B cell (primary cell): ENCODE data around the gene HMCN1. TPM values are rescaled to one million over a fixed set of nuclear protein-coding genes. Genes with fewer than 3 reads are reported as not detected.
"Not testable (repeated sequence)": the region's sequence is repeated elsewhere in the genome, so short reads cannot be mapped to it uniquely, and the experiment has no call there.

Experiments
- ATAC-seq: fragments of 200-7000 bp; cut with Tn5 transposase; one replicate; pipeline ENCODE4 v1.10.0; 2021; ENCODE audit warnings: low read depth, mild to moderate bottlenecking, moderate number of reproducible peaks, moderate library complexity
- CTCF ChIA-PET: fragments of 350-600 bp; sonication (Branson Sonifier 250); formaldehyde crosslinking; loops from one replicate; lab custom pipeline; 2021; ENCODE audit warnings: antibody characterized with exemption, inconsistent platforms; lab: Charles Lee
- POLR2A ChIA-PET: fragments of 350-600 bp; sonication (Branson Sonifier 250); formaldehyde crosslinking; loops from one replicate; lab custom pipeline; 2021; ENCODE audit warnings: antibody characterized with exemption; lab: Charles Lee
- DNase-seq: peaks from one replicate; pipeline ENCODE4 v3.0.0; 2013
- H2AFZ ChIP-seq: 2 replicates; pipeline ENCODE4 v1.6.1; 2012; ENCODE audit warnings: mild to moderate bottlenecking, low read depth, low read length; ENCODE audit not compliant: insufficient read depth, poor library complexity, severe bottlenecking
- H3K27ac ChIP-seq, 2 donors: 1 replicate in 1 of 2; 2 replicates in 1 of 2; pipeline ENCODE4 v1.5.1; 2012 to 2013; ENCODE audit warnings: low read length in 2 of 2, mild to moderate bottlenecking in 2 of 2, moderate library complexity in 1 of 2
- H3K27me3 ChIP-seq, 4 experiments: fragments of 200-600 bp in 1 of 4; sonication (generic) in 1 of 4; replicated peaks in 1 of 4; 1 replicate in 2 of 4; 2 replicates in 2 of 4; pipeline versions ENCODE4 v1.6.1 to v1.7.0; 2013 to 2016; ENCODE audit warnings: low read length in 3 of 4, mild to moderate bottlenecking in 2 of 4, mixed read lengths in 1 of 4, moderate library complexity in 1 of 4; ENCODE audit not compliant: insufficient read depth in 4 of 4, control insufficient read depth in 3 of 4; ENCODE audit errors: control extremely low read depth in 1 of 4
- H3K36me3 ChIP-seq, 2 experiments: replicated peaks in 1 of 2; 1 replicate in 1 of 2; 2 replicates in 1 of 2; pipeline versions ENCODE4 v1.6.1 to v1.7.1; 2013; ENCODE audit warnings: low read length in 1 of 2; ENCODE audit not compliant: insufficient read depth in 2 of 2, control insufficient read depth in 1 of 2; ENCODE audit errors: control extremely low read depth in 1 of 2, extremely low read depth in 1 of 2
- H3K4me1 ChIP-seq, 2 donors: fragments of 200-600 bp in 1 of 2; sonication (generic) in 1 of 2; 1 replicate in 1 of 2; 2 replicates in 1 of 2; pipeline versions ENCODE4 v1.5.1 to v1.6.1; 2013 to 2017; ENCODE audit warnings: low read length in 2 of 2; ENCODE audit not compliant: control insufficient read depth in 2 of 2, insufficient read depth in 2 of 2
- H3K4me2 ChIP-seq: replicated peaks from 2 replicates; pipeline ENCODE3; 2012; ENCODE audit warnings: mild to moderate bottlenecking, low read depth, low read length; ENCODE audit not compliant: poor library complexity, severe bottlenecking
- H3K4me3 ChIP-seq, 5 experiments: fragments of 200-600 bp in 1 of 5; sonication (generic) in 1 of 5; 1 replicate in 3 of 5; 2 replicates in 2 of 5; pipeline versions ENCODE4 v1.5.1 to v1.7.0; 2011 to 2016; ENCODE audit warnings: low read length in 4 of 5, mild to moderate bottlenecking in 4 of 5, low read depth in 2 of 5, control low read depth in 1 of 5, moderate library complexity in 1 of 5; ENCODE audit not compliant: insufficient read depth in 1 of 5; ENCODE audit errors: control extremely low read depth in 1 of 5, extremely low read depth in 1 of 5
- H3K79me2 ChIP-seq: fragments of 200-600 bp; sonication (generic); one replicate; pipeline ENCODE4 v1.6.0; 2016; ENCODE audit warnings: low read length; ENCODE audit not compliant: control insufficient read depth, insufficient read depth
- H3K9ac ChIP-seq: fragments of 200-600 bp; sonication (generic); 2 replicates; pipeline ENCODE4 v1.6.1; 2017; ENCODE audit warnings: mild to moderate bottlenecking, low read length, moderate library complexity
- H3K9me3 ChIP-seq, 3 donors: one replicate each; pipeline versions ENCODE4 v1.6.1 to v1.7.1; 2013; ENCODE audit warnings: low read length in 2 of 3; ENCODE audit not compliant: control insufficient read depth in 2 of 3, insufficient read depth in 1 of 3; ENCODE audit errors: control extremely low read depth in 1 of 3
- H4K20me1 ChIP-seq: 2 replicates; pipeline ENCODE4 v1.6.0; 2012; ENCODE audit warnings: mild to moderate bottlenecking, low read length; ENCODE audit not compliant: insufficient read depth, control insufficient read depth, poor library complexity, severe bottlenecking
- H3K27ac Mint-ChIP-seq: one replicate; pipeline ENCODE4 v1.8.0; 2021; ENCODE audit warnings: mixed read lengths
- H3K27me3 Mint-ChIP-seq: one replicate; pipeline ENCODE4 v1.8.0; 2021; ENCODE audit warnings: mixed read lengths
- H3K4me1 Mint-ChIP-seq: one replicate; pipeline ENCODE4 v1.8.0; 2021; ENCODE audit warnings: mixed read lengths
- H3K4me3 Mint-ChIP-seq: one replicate; pipeline ENCODE4 v1.8.0; 2021; ENCODE audit warnings: mixed read lengths
- H3K9me3 Mint-ChIP-seq: one replicate; pipeline ENCODE4 v1.8.0; 2022; ENCODE audit warnings: mixed read lengths; ENCODE audit not compliant: insufficient read depth
- CTCF ChIP-seq: fragments of 200-600 bp; IDR thresholded peaks from one replicate; pipeline ENCODE4 v1.8.0; 2022; ENCODE audit warnings: antibody characterized with exemption, mild to moderate bottlenecking
- EZH2 ChIP-seq: IDR thresholded peaks from 2 replicates; pipeline ENCODE4 v1.6.1; 2012; ENCODE audit warnings: borderline replicate concordance, low read depth, mild to moderate bottlenecking, moderate library complexity, low read length; ENCODE audit not compliant: insufficient read depth, poor library complexity, severe bottlenecking
- WGBS: methylation state at CpG from one replicate; pipeline ENCODE4 v1.1.5; 2013; ENCODE audit warnings: missing lambda C conversion rate; ENCODE audit not compliant: insufficient coverage; 5-methylcytosine and 5-hydroxymethylcytosine counted together
- intact Hi-C: fragments of 100-400 bp; cut with micrococcal nuclease; formaldehyde crosslinking; loops from one replicate; pipeline ENCODE4 v1.10.0; 2022
- polyA plus RNA-seq: library from polyadenylated mRNA; depleted of rRNA; stranded (reverse); fragments of >200 nt; gene quantifications from 2 replicates; pipeline ENCODE4 v1.2.3, GENCODE V29; 2012
- total RNA-seq, 2 donors: library from RNA; stranded (reverse); fragments of 120-200 nt in 1 of 2; gene quantifications; 1 replicate in 1 of 2; 2 replicates in 1 of 2; pipeline versions ENCODE4 v1.2.3 to v1.2.4, GENCODE V29; 2013 to 2022

HMCN1 gene
- total and polyA plus RNA-seq, 2 donors (not counting 1 experiment from before 2014, with no cell fraction given) = not detected

GRCh38 chr1:186208405-186209129 is 474.4 kb downstream of the HMCN1 start:
- Histone ChIP-seq H3K4me1 (no peaks in the 10 kb centered on the region), H3K4me2 (no peak overlapping the region), H3K36me3 (no peaks in the 10 kb centered on the region), H3K27me3 (peaks cover 0 to 3% (median 0%) of the 10 kb centered on the region in 4 experiments), H3K79me2 (no peaks in the 10 kb centered on the region), H3K9me3 (no peaks in the 10 kb centered on the region), H3K27ac (no peak overlapping the region), H3K9ac (no peak overlapping the region), H3K4me3 (no peak overlapping the region), H2AFZ (no peak overlapping the region), H4K20me1 (no peaks in the 10 kb centered on the region)
- no peak overlapping the region for H3K27ac Mint-ChIP-seq
- ChIA-PET CTCF (no interaction called here), POLR2A (no interaction called here)
- H3K9me3 Mint-ChIP-seq = no peaks in the 10 kb centered on the region
- no peak for TF ChIP-seq CTCF
- no peak for TF ChIP-seq EZH2
- H3K4me3 Mint-ChIP-seq = no peak overlapping the region
- intact Hi-C loops = no loop called here
- H3K27me3 Mint-ChIP-seq = peaks cover 7% of the 10 kb centered on the region
- DNase-seq = no peak
- WGBS = 67% methylated on average over 1 of the region's 4 CpGs
- no peaks in the 10 kb centered on the region for H3K4me1 Mint-ChIP-seq
- ATAC-seq = no peak

GRCh38 chr1:186210258-186210657 is 476.1 kb downstream of the HMCN1 start:
- ChIA-PET POLR2A (no interaction called here), CTCF (interaction anchor here (1.3 kb wide), 1 partner anchor 397 kb away, joined by 6 read pairs; no protein-coding TSS in a partner anchor)
- H3K27ac ChIP-seq = no peak overlapping the region
- no peak for ATAC-seq
- no peak overlapping the region for H3K4me2 ChIP-seq
- Mint-ChIP-seq H3K4me3 (no peak overlapping the region), H3K27ac (no peak overlapping the region), H3K4me1 (no peaks in the 10 kb centered on the region), H3K9me3 (no peaks in the 10 kb centered on the region), H3K27me3 (peaks cover 10% of the 10 kb centered on the region)
- 100% methylated on average over 4 of the region's 10 CpGs for WGBS
- intact Hi-C loops = loop anchor here (10.0 kb wide), 1 partner anchor 1405 kb away; no protein-coding TSS in a partner anchor
- peaks cover 0 to 3% (median 0%) of the 10 kb centered on the region in 4 experiments for H3K27me3 ChIP-seq
- no peaks in the 10 kb centered on the region for H3K9me3 ChIP-seq
- no peak overlapping the region for H3K4me3 ChIP-seq
- no peak overlapping the region for H3K9ac ChIP-seq
- no peaks in the 10 kb centered on the region for H3K79me2 ChIP-seq
- no peaks in the 10 kb centered on the region for H3K36me3 ChIP-seq
- no peaks in the 10 kb centered on the region for H3K4me1 ChIP-seq
- no peak for DNase-seq
- no peak overlapping the region for H2AFZ ChIP-seq
- no peak for TF ChIP-seq CTCF
- no peak for TF ChIP-seq EZH2
- H4K20me1 ChIP-seq = no peaks in the 10 kb centered on the region

GRCh38 chr1:186211583-186211982 is 477.4 kb downstream of the HMCN1 start:
- ATAC-seq, H3K4me3 ChIP-seq, H3K27me3 ChIP-seq, H3K9me3 Mint-ChIP-seq, H2AFZ ChIP-seq, H3K27me3 Mint-ChIP-seq, H3K36me3 ChIP-seq, DNase-seq, H3K9ac ChIP-seq, H3K27ac ChIP-seq, H3K4me3 Mint-ChIP-seq, H4K20me1 ChIP-seq, H3K4me1 ChIP-seq, H3K79me2 ChIP-seq, H3K9me3 ChIP-seq, H3K4me2 ChIP-seq, POLR2A ChIA-PET, H3K4me1 Mint-ChIP-seq, H3K27ac Mint-ChIP-seq: not testable (repeated sequence)
- intact Hi-C loops = loop anchor here (10.0 kb wide), 1 partner anchor 1407 kb away; no protein-coding TSS in a partner anchor
- CTCF ChIA-PET = interaction anchor here (1.1 kb wide), 1 partner anchor 491 kb away, joined by 3 read pairs; no protein-coding TSS in a partner anchor
